ENCODE results near the gene LGALS7B. TPM values are rescaled to one million over a fixed set of nuclear protein-coding genes. Genes with fewer than 3 reads are reported as not detected.

Gene LGALS7B
- total and polyA plus RNA-seq, 10 of the 15 experiments (the other 5 are each of a cell fraction or from before 2014, with no cell fraction given): not detected

- TF ChIP-seq CREM (IDR thresholded peaks at IDR 0.05; ENCODE audit: low read depth) (no peak), ZBTB33 (IDR thresholded peaks at IDR 0.05) (no peak), SUPT20H (IDR thresholded peaks at IDR 0.05; ENCODE audit: borderline replicate concordance, control insufficient read depth, low read depth, low read length) (no peak), IKZF1 (conservative IDR thresholded peaks at IDR 0.05) (peak; percentile 45; the same call in 1 of the 2 replicates), NRF1 (conservative IDR thresholded peaks at IDR 0.05; ENCODE audit: low read depth, low read length) (no peak), HCFC1 (IDR thresholded peaks at IDR 0.05; ENCODE audit: low read length) (0 out of 2 replicates have a peak, but pooled peaks have one; percentile 14), EGR1 (IDR thresholded peaks at IDR 0.05; ENCODE audit: borderline replicate concordance in 1 of 2, low read depth in 2 of 2, low read length in 2 of 2) (no peak), LARP7 (IDR thresholded peaks at IDR 0.05) (0 out of 2 replicates have a peak, but pooled peaks have one; percentile 38), FOXM1 (IDR thresholded peaks at IDR 0.05; ENCODE audit: low read depth, low read length) (no peak), SP1 (IDR thresholded peaks at IDR 0.05; ENCODE audit: low read depth, low read length) (no peak), KLF5 (IDR thresholded peaks at IDR 0.05; ENCODE audit: partially characterized antibody) (no peak), FOXK2 (IDR thresholded peaks at IDR 0.05) (no peak), NKRF (conservative IDR thresholded peaks at IDR 0.05) (no peak), ESRRA (IDR thresholded peaks at IDR 0.05; ENCODE audit: low read length) (no peak), PAX8 (IDR thresholded peaks at IDR 0.05) (no peak), NFYA (IDR thresholded peaks at IDR 0.05; ENCODE audit: borderline replicate concordance, low read depth, low read length) (no peak), NFIC (IDR thresholded peaks at IDR 0.05; ENCODE audit: low read depth, low read length) (no peak), RUNX3 (IDR thresholded peaks at IDR 0.05; ENCODE audit: low read length) (no peak), SREBF2 (IDR thresholded peaks at IDR 0.05; ENCODE audit: low read length) (no peak), KDM1A (IDR thresholded peaks at IDR 0.05; ENCODE audit: borderline replicate concordance) (no peak), SIN3A (IDR thresholded peaks at IDR 0.05; ENCODE audit: low read depth, low read length) (no peak), PAX5 (IDR thresholded peaks at IDR 0.05; ENCODE audit: borderline replicate concordance, low read depth, low read length) (peak; percentile 43; the same call in 1 of the 2 replicates), NR2C2 (IDR thresholded peaks at IDR 0.05; ENCODE audit: borderline replicate concordance, control insufficient read depth, insufficient read length, low read depth) (no peak), BHLHE40 (IDR thresholded peaks at IDR 0.05; ENCODE audit: borderline replicate concordance in 1 of 2, low read depth in 2 of 2, low read length in 1 of 2) (peak in 1 of 2 experiments; percentile 75; a peak in 2 of 4 replicates), JUNB (IDR thresholded peaks at IDR 0.05) (no peak), SIX5 (IDR thresholded peaks at IDR 0.05; ENCODE audit: low read depth, low read length, severe bottlenecking) (no peak), POLR2A (IDR thresholded peaks at IDR 0.05; ENCODE audit: low read depth, low read length) (peak; percentile 60), MYC (IDR thresholded peaks at IDR 0.05; ENCODE audit: insufficient read depth, insufficient read length, insufficient replicate concordance, low read length, severe bottlenecking) (no peak), RCOR1 (conservative IDR thresholded peaks at IDR 0.05; ENCODE audit: low read depth, low read length) (no peak), DPF2 (IDR thresholded peaks at IDR 0.05) (no peak), MEF2A (IDR thresholded peaks at IDR 0.05; ENCODE audit: insufficient read depth, low read depth, low read length) (no peak)
Observed at GRCh38 chr19:38769635-38770211, 19.3 kb upstream of the LGALS7B start (continued).

All from GM12878 (cell line).